GM21423 (cell line): ENCODE results near the gene S1PR2.
"Not testable (repeated sequence)": the region's sequence is repeated elsewhere in the genome, so short reads cannot be mapped to it uniquely, and the experiment has no call there.

Experiments
- ATAC-seq: cut with Tn5 transposase; IDR thresholded peaks from one replicate; pipeline ENCODE4 v1.9.1; 2021; ENCODE audit warnings: mild to moderate bottlenecking, moderate library complexity; ENCODE audit not compliant: unreplicated experiment

Gene S1PR2

GRCh38 chr19:10226376-10227025, 4.6 kb downstream of the S1PR2 start:
- ATAC-seq, result no peak

DNA sequence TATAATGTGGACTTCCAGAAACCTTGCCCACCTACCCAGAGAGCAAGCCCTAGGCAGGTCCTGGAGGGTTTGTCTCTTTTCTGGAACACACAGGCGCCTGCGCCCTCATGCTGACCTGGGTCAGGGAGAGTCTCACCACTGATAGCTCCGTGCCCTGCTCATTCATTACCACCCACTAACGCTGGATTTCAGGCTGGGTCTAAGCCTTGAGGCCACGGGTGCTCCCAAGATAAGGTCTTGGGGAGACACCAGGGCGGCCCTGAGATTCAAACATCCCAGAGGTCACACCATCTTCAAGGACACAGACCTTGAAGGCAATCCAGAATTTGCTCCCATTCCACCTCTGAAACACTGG, 5.1 kb downstream of the S1PR2 start:
- ATAC-seq, result no peak

DNA sequence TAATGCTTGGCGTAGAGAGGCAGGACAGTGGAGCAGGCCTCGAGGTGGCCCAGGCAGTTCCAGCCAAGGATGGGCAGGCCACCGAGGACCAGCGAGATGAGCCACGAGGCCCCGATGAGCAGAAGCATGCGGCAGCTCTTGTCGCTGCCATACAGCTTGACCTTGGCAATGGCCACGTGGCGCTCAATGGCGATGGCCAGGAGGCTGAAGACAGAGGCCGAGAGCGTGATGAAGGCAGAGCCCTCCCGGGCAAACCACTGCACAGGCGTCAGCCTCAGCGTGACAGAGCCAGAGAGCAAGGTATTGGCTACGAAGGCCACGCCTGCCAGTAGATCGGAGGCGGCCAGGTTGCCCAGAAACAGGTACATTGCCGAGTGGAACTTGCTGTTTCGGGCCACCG, 6.8 kb downstream of the S1PR2 start:
- ATAC-seq, result no peak

DNA sequence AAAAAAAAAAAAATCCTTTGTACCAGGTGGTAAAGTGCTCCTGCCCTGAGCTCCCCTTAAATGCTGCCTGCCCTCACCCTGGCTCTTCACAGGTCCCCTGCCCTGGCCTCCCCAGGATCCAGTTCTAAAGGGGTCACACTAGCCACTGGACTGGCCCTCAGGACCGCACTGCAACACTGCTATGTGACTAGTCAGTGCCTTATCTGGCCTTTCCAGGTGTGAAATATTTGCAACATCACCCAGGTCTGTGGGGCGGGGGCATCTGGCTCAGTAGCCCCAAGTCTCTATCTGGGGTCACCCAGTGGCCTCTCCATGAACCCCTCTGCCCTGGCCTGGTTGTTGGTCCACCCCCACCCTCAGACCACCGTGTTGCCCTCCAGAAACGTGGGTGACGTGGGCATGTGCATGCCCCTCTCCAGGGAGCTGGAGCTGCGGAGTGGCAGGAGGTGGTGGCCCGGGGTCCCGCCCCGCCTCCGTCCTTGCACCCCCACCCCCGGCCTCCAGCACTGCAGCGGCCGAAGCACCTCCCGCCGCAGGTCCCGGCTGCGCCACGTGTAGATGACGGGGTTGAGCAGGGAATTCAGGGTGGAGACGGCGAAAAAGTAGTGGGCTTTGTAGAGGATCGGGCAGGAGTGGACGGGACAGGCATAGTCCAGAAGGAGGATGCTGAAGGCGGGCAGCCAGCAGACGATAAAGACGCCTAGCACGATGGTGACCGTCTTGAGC, 7.5 kb downstream of the S1PR2 start:
- no peak for ATAC-seq

GRCh38 chr19:10222201-10222890, 8.8 kb downstream of the S1PR2 start:
- no peak for ATAC-seq

DNA sequence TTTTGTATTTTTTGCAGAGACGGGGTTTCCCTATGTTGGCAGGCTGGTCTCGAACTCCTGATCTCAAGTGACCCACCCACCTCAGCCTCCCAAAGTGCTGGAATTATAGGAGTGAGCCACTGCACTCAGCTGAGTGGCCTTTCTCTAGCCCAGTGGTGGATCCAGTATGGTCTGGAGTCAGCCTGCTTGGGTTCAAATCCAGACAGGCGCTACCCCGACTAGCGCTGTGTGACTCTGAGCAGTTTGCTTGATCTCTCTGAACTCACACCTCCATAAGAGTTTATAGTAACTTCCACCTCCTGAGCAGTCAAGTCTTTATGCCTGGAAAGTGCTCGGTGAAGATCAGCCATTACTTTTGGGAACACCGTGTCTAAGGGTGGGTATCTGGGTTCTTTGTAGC, 10.4 kb downstream of the S1PR2 start:
- ATAC-seq, result no peak

- ATAC-seq, result no peak
These were observed 11.5 kb downstream of the S1PR2 start for GRCh38 chr19:10219678-10220077.

DNA sequence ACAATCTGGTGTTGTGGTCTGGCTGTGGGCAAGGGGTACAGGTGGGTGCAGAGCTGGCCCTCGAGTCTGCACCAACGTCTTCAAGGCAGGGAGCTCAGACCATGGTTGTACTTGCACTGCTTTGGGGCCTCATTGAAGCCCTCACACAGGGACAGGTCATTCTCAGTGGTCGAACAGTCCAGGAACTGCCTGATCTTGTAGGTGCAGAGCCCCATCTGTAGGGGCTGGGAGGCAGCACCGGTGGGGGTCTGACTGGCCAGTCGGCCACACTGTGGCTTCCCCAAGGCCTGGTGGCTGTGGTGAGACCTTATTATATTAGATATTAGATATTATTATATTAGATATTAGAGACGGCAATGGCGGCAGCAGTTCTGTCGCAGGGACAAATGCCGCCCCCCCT, 14.0 kb downstream of the S1PR2 start:
- no peak for ATAC-seq

DNA sequence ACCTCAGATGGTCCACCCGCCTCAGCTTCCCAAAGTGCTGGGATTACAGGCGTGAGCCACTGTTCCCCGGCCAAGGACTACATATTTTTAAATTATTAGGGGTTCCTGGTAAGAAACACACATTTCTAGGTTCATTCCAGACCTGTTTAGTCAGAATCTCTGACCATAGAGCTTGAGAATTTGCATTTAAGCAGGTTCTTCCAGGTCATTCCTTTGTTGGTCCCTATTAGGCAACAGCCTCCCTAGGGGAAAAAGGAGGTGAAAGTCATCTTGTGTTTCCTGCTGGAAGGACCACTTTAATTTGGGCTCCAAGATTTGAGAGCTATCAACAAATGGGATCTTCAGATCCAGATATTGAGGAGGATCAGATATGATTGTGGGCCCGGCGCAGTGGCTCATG, 16.3 kb downstream of the S1PR2 start:
- ATAC-seq, result no peak

DNA sequence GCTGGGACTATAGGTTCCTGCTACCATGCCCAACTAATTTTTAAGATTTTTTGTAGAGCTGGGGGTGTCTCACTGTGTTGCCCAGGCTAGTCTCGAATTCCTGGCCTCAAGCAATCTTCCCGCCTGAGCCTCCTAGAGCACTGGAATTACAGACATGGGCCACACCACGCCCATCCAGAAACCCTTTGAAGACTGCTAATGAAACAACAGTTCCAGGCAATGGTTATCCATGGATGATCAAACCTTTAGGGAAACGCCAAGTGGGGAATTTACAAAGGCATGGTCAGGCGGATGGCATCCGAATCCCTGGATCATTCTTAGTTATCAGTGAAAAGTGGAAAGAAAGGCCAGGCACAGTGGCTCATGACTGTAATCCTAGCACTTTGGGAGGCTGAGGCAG, 19.4 kb downstream of the S1PR2 start:
- ATAC-seq, result no peak

DNA sequence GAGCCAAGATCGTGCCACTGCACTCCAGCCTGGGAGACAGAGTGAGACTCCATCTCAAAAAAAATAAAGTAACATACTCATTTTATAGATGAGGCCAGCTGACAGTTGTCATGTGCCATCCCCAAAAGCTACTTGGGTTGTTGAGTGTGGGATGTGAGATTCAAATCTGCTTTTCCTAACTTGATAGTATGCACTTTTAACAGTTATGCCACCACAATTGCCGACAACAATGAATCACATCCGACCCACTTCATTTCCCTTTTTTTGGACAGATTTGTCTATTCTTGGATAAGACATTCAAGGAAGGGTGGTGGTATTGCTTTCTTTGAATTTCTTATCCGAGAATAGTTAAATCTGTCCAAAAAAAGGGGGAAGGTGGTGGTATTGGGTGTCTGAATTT, 20.1 kb downstream of the S1PR2 start:
- no peak for ATAC-seq

DNA sequence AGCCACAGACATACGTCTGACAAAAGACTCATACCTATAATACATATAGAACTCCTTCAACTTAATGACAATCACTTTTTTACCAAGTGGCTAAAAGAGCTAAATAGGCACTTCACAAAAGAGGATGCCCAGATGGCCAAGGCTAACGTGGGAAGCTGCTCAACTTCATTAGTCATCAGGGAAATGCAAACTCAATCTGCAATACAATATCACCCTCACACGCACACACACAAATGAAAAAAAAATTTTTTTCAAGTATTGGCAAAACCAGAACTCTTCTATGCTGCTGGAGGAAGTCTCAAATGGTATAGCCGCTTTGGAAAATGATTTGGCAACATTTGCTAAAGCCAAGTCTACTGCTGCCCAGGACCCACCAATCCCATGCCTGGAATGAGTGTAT, 21.8 kb downstream of the S1PR2 start:
- ATAC-seq, result no peak

- ATAC-seq, result no peak
These were observed 24.1 kb downstream of the S1PR2 start for GRCh38 chr19:10207026-10207425.

- no peak for ATAC-seq
These were observed 24.8 kb downstream of the S1PR2 start for GRCh38 chr19:10206226-10206885.

GRCh38 chr19:10205636-10206035, 25.5 kb downstream of the S1PR2 start:
- ATAC-seq, result no peak

- ATAC-seq, result no peak
These were observed 27.4 kb downstream of the S1PR2 start for GRCh38 chr19:10203686-10204085.

DNA sequence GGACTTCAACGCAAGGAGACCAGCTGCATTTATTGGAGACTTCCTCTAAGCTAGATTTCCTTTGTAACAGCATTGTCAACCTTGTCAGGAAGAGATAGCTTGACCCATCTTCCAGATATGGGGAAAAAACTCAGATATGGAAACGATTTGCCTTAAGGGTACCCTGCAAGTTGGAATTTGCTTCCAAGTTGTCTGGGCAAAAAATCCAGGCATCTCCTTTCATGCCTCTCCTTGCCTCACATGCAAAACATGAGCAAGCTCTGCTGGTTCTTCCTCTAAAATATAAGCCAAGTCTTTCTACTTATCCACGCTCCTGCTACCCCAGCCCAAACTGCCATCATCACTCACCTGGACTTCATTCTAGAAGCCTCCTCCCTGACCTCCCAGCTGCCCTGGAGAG, 30.0 kb downstream of the S1PR2 start:
- no peak for ATAC-seq

DNA sequence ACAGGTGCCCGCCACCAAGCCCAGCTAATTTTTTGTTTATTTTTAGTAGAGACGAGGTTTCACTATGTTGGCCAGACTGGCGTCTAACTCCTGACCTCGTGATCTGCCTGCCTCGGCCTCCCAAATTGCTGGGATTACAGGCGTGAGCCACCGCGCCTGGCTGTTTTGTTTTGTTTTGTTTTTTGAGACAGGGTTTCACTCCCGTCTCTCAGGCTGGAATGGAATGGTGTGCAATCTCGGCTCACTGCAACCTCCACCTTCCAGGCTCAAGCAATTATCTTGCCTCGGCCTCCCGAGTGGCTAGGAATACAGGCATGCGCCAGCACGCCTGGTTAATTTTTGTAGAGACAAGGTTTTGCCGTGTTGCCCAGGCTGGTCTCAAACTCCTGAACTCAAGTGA, 31.0 kb downstream of the S1PR2 start:
- not testable (repeated sequence) for ATAC-seq

GRCh38 chr19:10198889-10199644, 32.1 kb downstream of the S1PR2 start:
- ATAC-seq, result not testable (repeated sequence)

DNA sequence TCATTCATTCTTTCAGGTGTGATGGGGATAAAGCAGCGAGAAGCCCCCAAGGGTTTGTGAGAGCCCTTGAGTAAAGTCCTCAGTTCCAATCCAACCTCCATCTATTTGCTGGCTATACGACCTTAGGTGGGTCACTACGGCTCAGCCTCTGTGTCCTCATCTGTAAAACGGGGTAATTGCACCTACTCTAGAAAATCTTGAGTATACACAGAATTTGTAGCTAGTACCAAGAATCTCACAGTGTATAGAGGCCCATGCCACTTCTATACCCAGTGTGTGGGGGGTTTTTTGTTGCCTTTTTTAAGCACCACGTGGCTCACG, 36.0 kb downstream of the S1PR2 start:
- peak; percentile 11 for ATAC-seq

DNA sequence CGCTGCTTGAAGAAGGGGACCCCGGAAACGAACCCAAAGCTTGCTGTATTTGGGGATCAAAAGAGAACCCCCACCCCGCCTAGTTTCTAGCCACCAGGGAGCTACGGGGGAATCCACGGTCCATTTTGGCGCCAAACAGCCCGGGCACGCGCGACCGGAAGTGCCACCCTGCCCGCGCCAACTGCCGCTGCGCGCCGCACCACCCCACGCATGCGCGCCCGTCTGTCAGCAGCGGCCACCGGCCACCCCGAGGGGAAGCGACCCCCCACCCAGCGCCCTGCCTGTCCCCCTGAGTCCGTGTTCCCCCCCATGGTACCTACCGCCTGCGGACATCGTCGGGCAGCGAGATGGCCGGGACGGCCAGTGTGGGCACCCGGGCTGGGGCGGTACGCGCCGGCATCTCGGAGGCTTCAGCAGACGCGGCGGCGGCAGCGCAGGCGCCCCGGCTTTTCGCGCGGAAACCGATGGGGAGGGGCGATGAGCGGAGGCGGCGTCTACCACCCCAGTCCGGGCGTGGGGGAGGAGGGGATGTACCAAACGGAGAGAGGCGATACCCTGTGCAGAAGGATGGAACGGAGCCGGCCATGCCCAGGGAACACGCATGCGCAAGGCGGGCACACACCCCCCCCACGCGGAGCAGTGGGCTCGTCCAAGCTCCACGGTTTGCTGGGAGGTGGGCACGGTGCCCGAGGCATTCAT, 36.5 kb downstream of the S1PR2 start, which contains the start of gene DNMT1:
Gene DNMT1, minus strand, starts transcription at position 454 of the 699 bp plus-strand sequence. Its CDS starts 54 bp downstream, at position 400.
- peak; percentile 89 for ATAC-seq
